Measurements from ENCODE around the gene GALNS.

GRCh38 chr16:88812513-88813268, 44.1 kb downstream of the GALNS start:
- TF ChIP-seq CTCF (conservative IDR thresholded peaks at IDR 0.05; ENCODE audit: low read depth in 2 of 2) (peak in 1 of 2 experiments; percentile 37; a peak in 3 of 4 replicates), POLR2AphosphoS5 (IDR thresholded peaks at IDR 0.05; ENCODE audit: low read depth) (no peak; the same call in 1 of the 2 replicates), EZH2 (IDR thresholded peaks at IDR 0.05; ENCODE audit: low read depth, unreplicated experiment) (no peak), REST (IDR thresholded peaks at IDR 0.05; ENCODE audit: unreplicated experiment) (no peak), EZH2phosphoT487 (IDR thresholded peaks at IDR 0.05; ENCODE audit: unreplicated experiment) (no peak), CREB1 (CRISPR knock-in tag; IDR thresholded peaks at IDR 0.05; ENCODE audit: low read depth) (no peak), JUNB (IDR thresholded peaks at IDR 0.05; ENCODE audit: unreplicated experiment) (no peak), ETS1 (IDR thresholded peaks at IDR 0.05) (no peak), STAT1 (IDR thresholded peaks at IDR 0.05; ENCODE audit: unreplicated experiment) (no peak)

Data from GM23338 (cell line).